Activated CD8-positive, alpha-beta T cell treated with anti-CD3 and anti-CD28 coated beads for 36 hours (primary cell): ENCODE measurements around the gene KRT7. TPM values are rescaled to one million over a fixed set of nuclear protein-coding genes. Genes with fewer than 3 reads are reported as not detected.

ENCODE experiments used
- ATAC-seq: fragments of 200-7000 bp; cut with Tn5 transposase; one replicate; pipeline ENCODE4 v1.10.0; 2021; ENCODE audit warnings: mild to moderate bottlenecking, moderate library complexity
- CTCF ChIA-PET: fragments of 350-600 bp; sonication (Branson Sonifier 250); formaldehyde crosslinking; loops from one replicate; lab custom pipeline; 2021; ENCODE audit warnings: antibody characterized with exemption; lab: Charles Lee
- POLR2A ChIA-PET: fragments of 350-600 bp; sonication (Branson Sonifier 250); formaldehyde crosslinking; loops from one replicate; lab custom pipeline; 2021; ENCODE audit warnings: antibody characterized with exemption; lab: Charles Lee
- DNase-seq: peaks from one replicate; pipeline ENCODE4 v3.0.0-alpha.2; 2020
- H3K27ac Mint-ChIP-seq: one replicate; pipeline ENCODE4 v1.8.0; 2021; ENCODE audit warnings: mild to moderate bottlenecking, mixed read lengths
- H3K27me3 Mint-ChIP-seq: one replicate; pipeline ENCODE4 v1.8.0; 2021; ENCODE audit warnings: mixed read lengths
- H3K36me3 Mint-ChIP-seq: one replicate; pipeline ENCODE4 v1.8.0; 2021; ENCODE audit warnings: low read depth, mixed read lengths
- H3K4me1 Mint-ChIP-seq: one replicate; pipeline ENCODE4 v1.8.0; 2021; ENCODE audit warnings: low read depth, mixed read lengths
- H3K4me3 Mint-ChIP-seq: one replicate; pipeline ENCODE4 v1.8.0; 2021; ENCODE audit warnings: mild to moderate bottlenecking, moderate library complexity, mixed read lengths
- H3K9me3 Mint-ChIP-seq: one replicate; pipeline ENCODE4 v1.8.0; 2021; ENCODE audit warnings: mixed read lengths
- CTCF ChIP-seq: fragments of 200-600 bp; IDR thresholded peaks from one replicate; pipeline ENCODE4 v1.8.0; 2022; ENCODE audit warnings: antibody characterized with exemption, mild to moderate bottlenecking
- intact Hi-C: fragments of 100-400 bp; cut with micrococcal nuclease; formaldehyde crosslinking; loops from one replicate; pipeline ENCODE4 v1.10.0; 2022
- total RNA-seq, 2 experiments: library from RNA; stranded (reverse); gene quantifications; one replicate each; pipeline ENCODE4 v1.2.3, GENCODE V29; 2021

Gene KRT7
- total RNA-seq, 2 experiments from 2014 or later, result 2.1 to 3.1 TPM

GRCh38 chr12:52190860-52191729 is 41.9 kb upstream of the KRT7 start:
- Mint-ChIP-seq H3K9me3 (no peaks in the 10 kb centered on the region), H3K27me3 (no peaks in the 10 kb centered on the region), H3K36me3 (no peaks in the 10 kb centered on the region), H3K27ac (no peak overlapping the region), H3K4me3 (no peak overlapping the region), H3K4me1 (no peaks in the 10 kb centered on the region)
- DNase-seq (no peak), ATAC-seq (no peak)
- intact Hi-C loops, result no loop called here
- CTCF ChIA-PET, result interaction anchor here (1.5 to 1.9 kb wide), 2 partner anchors 31 to 204 kb away, joined by 4 to 6 read pairs; no protein-coding TSS in a partner anchor
- TF ChIP-seq CTCF, result no peak
- POLR2A ChIA-PET, result no interaction called here

GRCh38 chr12:52191841-52192791 is 40.9 kb upstream of the KRT7 start, which contains the start of gene KRT80:
KRT80 (minus strand) TSS chr12:52192014; CDS start chr12:52191902, 112 bp downstream.
- ChIA-PET POLR2A (no interaction called here), CTCF (interaction anchor here (1.5 kb wide), 1 partner anchor 203 kb away, joined by 4 read pairs; no protein-coding TSS in a partner anchor)
- H3K4me1 Mint-ChIP-seq, result no peaks in the 10 kb centered on the region
- no peaks in the 10 kb centered on the region for H3K9me3 Mint-ChIP-seq
- H3K36me3 Mint-ChIP-seq, result no peaks in the 10 kb centered on the region
- intact Hi-C loops, result no loop called here
- H3K4me3 Mint-ChIP-seq, result no peak within 1 kb of the TSS
- ATAC-seq (peak; percentile 69), DNase-seq (peak; percentile 44)
- H3K27ac Mint-ChIP-seq, result no peak within 1 kb of the TSS
- no peaks in the 10 kb centered on the region for H3K27me3 Mint-ChIP-seq
- TF ChIP-seq CTCF, result no peak

- Mint-ChIP-seq H3K4me3 (no peak overlapping the region), H3K9me3 (no peaks in the 10 kb centered on the region), H3K27me3 (no peaks in the 10 kb centered on the region), H3K36me3 (no peaks in the 10 kb centered on the region), H3K27ac (no peak overlapping the region), H3K4me1 (no peaks in the 10 kb centered on the region)
- ChIA-PET CTCF (interaction anchor here (1.1 to 1.2 kb wide), 2 partner anchors 29 to 85 kb away, joined by 3 to 5 read pairs; no protein-coding TSS in a partner anchor), POLR2A (no interaction called here)
- DNase-seq (no peak), ATAC-seq (no peak)
- intact Hi-C loops, result no loop called here
- TF ChIP-seq CTCF, result no peak
Observed at GRCh38 chr12:52193532-52193931, 39.5 kb upstream of the KRT7 start.

- Mint-ChIP-seq H3K27ac (no peak overlapping the region), H3K9me3 (no peaks in the 10 kb centered on the region), H3K36me3 (no peaks in the 10 kb centered on the region), H3K27me3 (no peaks in the 10 kb centered on the region), H3K4me1 (no peaks in the 10 kb centered on the region), H3K4me3 (no peak overlapping the region)
- DNase-seq, result no peak
- POLR2A ChIA-PET, result no interaction called here
- no peak for ATAC-seq
- CTCF ChIA-PET, result interaction anchor here (1.1 to 1.2 kb wide), 2 partner anchors 28 to 85 kb away, joined by 3 to 5 read pairs; no protein-coding TSS in a partner anchor
- intact Hi-C loops, result no loop called here
- TF ChIP-seq CTCF, result no peak
Observed at GRCh38 chr12:52193991-52194390, 39.1 kb upstream of the KRT7 start.
